Measurements from ENCODE around the gene NEURL1.

The NEURL1 gene

DNA sequence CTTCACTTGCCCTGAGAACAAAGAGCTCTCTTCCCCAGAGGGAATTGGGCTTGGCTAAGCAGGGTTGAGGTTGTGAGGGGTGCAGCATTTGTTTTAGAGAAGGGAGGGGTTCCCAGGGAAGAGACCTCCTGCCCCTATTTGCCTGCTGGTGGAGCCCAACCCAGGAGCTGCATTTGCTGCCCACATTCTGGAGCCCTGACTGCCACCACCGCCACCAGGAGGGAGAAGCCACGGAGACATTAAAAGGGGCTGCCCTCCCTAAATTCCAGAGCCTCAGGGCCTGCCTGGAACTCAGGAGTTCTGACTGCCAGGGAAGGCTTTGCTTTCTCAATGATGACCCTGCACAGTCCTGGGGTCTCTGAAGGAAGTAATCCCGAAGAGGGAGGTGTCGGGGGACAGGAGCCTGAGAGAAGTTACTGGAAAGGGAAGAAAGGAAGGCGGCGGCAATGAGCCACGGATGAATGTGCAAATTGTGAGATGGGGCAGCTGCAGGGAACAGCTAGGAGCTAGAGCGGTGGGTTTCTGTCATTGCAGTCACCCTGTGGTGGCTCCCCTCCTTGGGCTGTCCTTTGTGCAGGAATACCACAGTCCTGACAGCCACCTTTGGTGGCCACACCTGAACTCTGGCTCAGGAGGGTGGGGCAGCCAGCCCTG, 51.3 kb downstream of the NEURL1 start:
- no peaks in the 10 kb centered on the region for H3K9me2 ChIP-seq (replicated peaks; ENCODE audit: insufficient read depth, low read length)
- no peak overlapping the region for H3K27ac ChIP-seq (ENCODE audit: low read depth, low read length)
- no peaks in the 10 kb centered on the region for H4K20me1 ChIP-seq (ENCODE audit: low read depth, low read length)
- H3K9me3 ChIP-seq (ENCODE audit: insufficient read depth, low read length), result no peaks in the 10 kb centered on the region
- no peak overlapping the region for H3K9ac ChIP-seq (ENCODE audit: low read length)
- H3K79me2 ChIP-seq (ENCODE audit: insufficient read depth, low read length), result no peaks in the 10 kb centered on the region
- no peaks in the 10 kb centered on the region for H3F3A ChIP-seq (ENCODE audit: insufficient read depth)
- no peaks in the 10 kb centered on the region for H3K36me3 ChIP-seq (ENCODE audit: low read length)
- H3K27me3 ChIP-seq (ENCODE audit: low read length), result no peaks in the 10 kb centered on the region
- no peak overlapping the region for H3K4me2 ChIP-seq (ENCODE audit: low read depth, low read length, poor library complexity, severe bottlenecking)
- no peak for TF ChIP-seq EZH2phosphoT487 (conservative IDR thresholded peaks at IDR 0.05; ENCODE audit: low read length)
- TF ChIP-seq, protein P1, sequence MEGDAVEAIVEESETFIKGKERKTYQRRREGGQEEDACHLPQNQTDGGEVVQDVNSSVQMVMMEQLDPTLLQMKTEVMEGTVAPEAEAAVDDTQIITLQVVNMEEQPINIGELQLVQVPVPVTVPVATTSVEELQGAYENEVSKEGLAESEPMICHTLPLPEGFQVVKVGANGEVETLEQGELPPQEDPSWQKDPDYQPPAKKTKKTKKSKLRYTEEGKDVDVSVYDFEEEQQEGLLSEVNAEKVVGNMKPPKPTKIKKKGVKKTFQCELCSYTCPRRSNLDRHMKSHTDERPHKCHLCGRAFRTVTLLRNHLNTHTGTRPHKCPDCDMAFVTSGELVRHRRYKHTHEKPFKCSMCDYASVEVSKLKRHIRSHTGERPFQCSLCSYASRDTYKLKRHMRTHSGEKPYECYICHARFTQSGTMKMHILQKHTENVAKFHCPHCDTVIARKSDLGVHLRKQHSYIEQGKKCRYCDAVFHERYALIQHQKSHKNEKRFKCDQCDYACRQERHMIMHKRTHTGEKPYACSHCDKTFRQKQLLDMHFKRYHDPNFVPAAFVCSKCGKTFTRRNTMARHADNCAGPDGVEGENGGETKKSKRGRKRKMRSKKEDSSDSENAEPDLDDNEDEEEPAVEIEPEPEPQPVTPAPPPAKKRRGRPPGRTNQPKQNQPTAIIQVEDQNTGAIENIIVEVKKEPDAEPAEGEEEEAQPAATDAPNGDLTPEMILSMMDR (IDR thresholded peaks at IDR 0.05; ENCODE audit: insufficient read depth, low read length, poor library complexity, severe bottlenecking), result no peak
- H2AFZ ChIP-seq (ENCODE audit: low read depth, low read length, severe bottlenecking), result no peak overlapping the region
- no peak overlapping the region for H3K4me3 ChIP-seq (ENCODE audit: insufficient read depth, low read length, poor library complexity, severe bottlenecking)

DNA sequence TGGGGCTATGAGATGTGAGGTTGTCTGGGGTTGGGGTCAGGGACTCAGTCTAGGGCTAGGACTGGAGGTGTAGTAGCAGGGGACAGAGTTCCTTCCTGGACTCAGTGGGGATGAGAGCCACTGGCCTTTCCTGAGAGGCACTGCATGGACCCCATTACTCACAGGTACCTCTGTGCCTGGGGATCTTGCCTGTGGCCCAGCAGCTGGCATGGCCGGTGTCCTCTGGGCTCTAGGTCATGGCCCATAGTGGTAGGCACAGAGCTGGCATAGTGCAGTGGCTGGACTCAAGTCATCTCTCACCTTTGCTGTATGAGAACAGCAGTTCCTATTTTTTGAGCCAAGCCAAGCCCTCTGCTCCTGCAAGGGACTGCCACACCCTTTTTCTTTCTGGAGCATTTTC, 51.9 kb downstream of the NEURL1 start:
- H3K27ac ChIP-seq (ENCODE audit: low read depth, low read length), result no peak overlapping the region
- H3F3A ChIP-seq (ENCODE audit: insufficient read depth), result no peaks in the 10 kb centered on the region
- no peaks in the 10 kb centered on the region for H4K20me1 ChIP-seq (ENCODE audit: low read depth, low read length)
- no peak overlapping the region for H2AFZ ChIP-seq (ENCODE audit: low read depth, low read length, severe bottlenecking)
- H3K9me3 ChIP-seq (ENCODE audit: insufficient read depth, low read length), result no peaks in the 10 kb centered on the region
- H3K4me2 ChIP-seq (ENCODE audit: low read depth, low read length, poor library complexity, severe bottlenecking), result no peak overlapping the region
- no peak for TF ChIP-seq EZH2phosphoT487 (conservative IDR thresholded peaks at IDR 0.05; ENCODE audit: low read length)
- TF ChIP-seq, protein P1 (IDR thresholded peaks at IDR 0.05; ENCODE audit: insufficient read depth, low read length, poor library complexity, severe bottlenecking), result no peak
- no peaks in the 10 kb centered on the region for H3K36me3 ChIP-seq (ENCODE audit: low read length)
- no peak overlapping the region for H3K4me3 ChIP-seq (ENCODE audit: insufficient read depth, low read length, poor library complexity, severe bottlenecking)
- H3K79me2 ChIP-seq (ENCODE audit: insufficient read depth, low read length), result no peaks in the 10 kb centered on the region
- no peak overlapping the region for H3K9ac ChIP-seq (ENCODE audit: low read length)
- no peaks in the 10 kb centered on the region for H3K9me2 ChIP-seq (replicated peaks; ENCODE audit: insufficient read depth, low read length)
- H3K27me3 ChIP-seq (ENCODE audit: low read length), result no peaks in the 10 kb centered on the region

DNA sequence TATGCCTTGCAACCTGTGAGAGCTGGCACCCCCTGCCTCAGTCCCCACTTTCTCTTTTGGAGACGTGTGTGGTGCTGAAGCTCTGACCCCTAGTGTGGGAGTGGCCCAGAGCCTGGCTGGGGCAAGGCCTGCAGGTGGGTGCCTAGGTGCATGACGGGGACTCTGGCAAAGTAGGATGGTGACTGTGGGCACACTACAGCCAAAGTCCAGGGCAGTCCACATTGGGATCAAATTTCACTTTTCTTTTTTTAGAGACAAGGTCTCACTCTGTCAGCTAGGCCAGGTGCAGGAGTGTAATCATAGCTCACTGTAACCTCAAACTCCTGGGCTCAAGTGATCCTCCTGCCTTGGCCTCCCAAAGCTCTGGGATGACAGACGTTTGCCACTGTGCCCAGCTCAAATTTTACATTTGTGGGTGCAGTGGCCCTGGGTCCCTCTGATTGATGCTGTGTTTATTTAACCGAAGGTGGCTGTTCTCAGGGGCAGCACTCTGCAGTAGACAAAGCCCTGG, 52.3 kb downstream of the NEURL1 start:
- no peaks in the 10 kb centered on the region for H3K36me3 ChIP-seq (ENCODE audit: low read length)
- no peak overlapping the region for H3K4me3 ChIP-seq (ENCODE audit: insufficient read depth, low read length, poor library complexity, severe bottlenecking)
- no peak overlapping the region for H3K9ac ChIP-seq (ENCODE audit: low read length)
- no peaks in the 10 kb centered on the region for H3K79me2 ChIP-seq (ENCODE audit: insufficient read depth, low read length)
- TF ChIP-seq EZH2phosphoT487 (conservative IDR thresholded peaks at IDR 0.05; ENCODE audit: low read length), result no peak
- TF ChIP-seq, protein P1 (IDR thresholded peaks at IDR 0.05; ENCODE audit: insufficient read depth, low read length, poor library complexity, severe bottlenecking), result no peak
- H2AFZ ChIP-seq (ENCODE audit: low read depth, low read length, severe bottlenecking), result no peak overlapping the region
- H3K9me2 ChIP-seq (replicated peaks; ENCODE audit: insufficient read depth, low read length), result no peaks in the 10 kb centered on the region
- no peaks in the 10 kb centered on the region for H3F3A ChIP-seq (ENCODE audit: insufficient read depth)
- H3K4me2 ChIP-seq (ENCODE audit: low read depth, low read length, poor library complexity, severe bottlenecking), result no peak overlapping the region
- no peaks in the 10 kb centered on the region for H3K9me3 ChIP-seq (ENCODE audit: insufficient read depth, low read length)
- no peaks in the 10 kb centered on the region for H4K20me1 ChIP-seq (ENCODE audit: low read depth, low read length)
- no peak overlapping the region for H3K27ac ChIP-seq (ENCODE audit: low read depth, low read length)
- no peaks in the 10 kb centered on the region for H3K27me3 ChIP-seq (ENCODE audit: low read length)
